IMR-90 (cell line): ENCODE measurements around the gene SMYD2. TPM values are rescaled to one million over a fixed set of nuclear protein-coding genes. Genes with fewer than 3 reads are reported as not detected.
A peak's percentile ranks its signal among the peaks of the same experiment; 100 is the strongest.

Source experiments
- ATAC-seq: fragments of 200-7000 bp; cut with Tn5 transposase; 2 replicates; pipeline ENCODE4 v1.9.1; 2020; ENCODE audit warnings: low read depth, mild to moderate bottlenecking, moderate library complexity
- BruUV-seq: library from RNA; stranded (reverse); fragments of 400-500 nt; replicated peaks from 2 replicates; lab custom pipeline; 2021; lab: Mats Ljungman, UMichigan
- CTCF ChIA-PET: fragments of 300-600 bp; formaldehyde crosslinking; extraction: SDS; loops from one replicate; lab custom pipeline; 2021; ENCODE audit warnings: antibody characterized with exemption; lab: Yijun Ruan, JAX
- POLR2A ChIA-PET: fragments of 300-600 bp; sonication (Branson Sonifier 250); formaldehyde crosslinking; loops from one replicate; lab custom pipeline; 2022; ENCODE audit warnings: antibody characterized with exemption; ENCODE audit not compliant: unreplicated experiment; lab: Charles Lee
- DNase-seq: peaks from one replicate; pipeline ENCODE4 v3.0.0; 2013
- H2AFZ ChIP-seq: replicated peaks from 2 replicates; pipeline ENCODE3; 2013; ENCODE audit warnings: low read length, mild to moderate bottlenecking; ENCODE audit not compliant: poor library complexity
- H2AK5ac ChIP-seq: 2 replicates; pipeline ENCODE4 v1.6.1; 2013; ENCODE audit warnings: low read depth, low read length, inconsistent platforms
- H2AK9ac ChIP-seq: replicated peaks from 2 replicates; pipeline ENCODE3; 2013; ENCODE audit warnings: mild to moderate bottlenecking, low read depth, low read length, moderate library complexity; ENCODE audit not compliant: poor library complexity
- H2BK120ac ChIP-seq: 2 replicates; pipeline ENCODE4 v1.6.1; 2013; ENCODE audit warnings: low read depth, low read length, inconsistent platforms
- H2BK15ac ChIP-seq: 3 replicates; pipeline ENCODE4 v1.6.1; 2013; ENCODE audit warnings: low read depth, low read length, inconsistent platforms
- H2BK20ac ChIP-seq: 2 replicates; pipeline ENCODE4 v1.6.1; 2013; ENCODE audit warnings: low read depth, mild to moderate bottlenecking, inconsistent platforms, low read length, moderate library complexity
- H2BK5ac ChIP-seq: 2 replicates; pipeline ENCODE4 v1.6.1; 2013; ENCODE audit warnings: mild to moderate bottlenecking, low read depth, low read length, inconsistent platforms; ENCODE audit not compliant: poor library complexity, severe bottlenecking
- H3K14ac ChIP-seq: replicated peaks from 2 replicates; pipeline ENCODE4 v1.6.1; 2013; ENCODE audit warnings: low read depth, low read length, inconsistent platforms
- H3K18ac ChIP-seq: 2 replicates; pipeline ENCODE4 v1.6.1; 2013; ENCODE audit warnings: low read depth, low read length, control low read depth
- H3K23ac ChIP-seq: 2 replicates; pipeline ENCODE4 v1.6.1; 2013; ENCODE audit warnings: low read depth, low read length, inconsistent platforms
- H3K27ac ChIP-seq: 2 replicates; pipeline ENCODE4 v1.5.1; 2013; ENCODE audit warnings: mild to moderate bottlenecking, control low read depth, low read length; ENCODE audit not compliant: insufficient read depth
- H3K27me3 ChIP-seq: 2 replicates; pipeline ENCODE4 v1.6.1; 2013; ENCODE audit warnings: low read length; ENCODE audit not compliant: control insufficient read depth, insufficient read depth
- H3K36me3 ChIP-seq: 2 replicates; pipeline ENCODE4 v1.6.1; 2013; ENCODE audit warnings: low read length, mixed read lengths; ENCODE audit not compliant: control insufficient read depth, insufficient read depth
- H3K4ac ChIP-seq: 2 replicates; pipeline ENCODE4 v1.6.1; 2013; ENCODE audit warnings: low read depth, low read length, inconsistent platforms
- H3K4me1 ChIP-seq: 2 replicates; pipeline ENCODE4 v1.6.1; 2013; ENCODE audit warnings: low read length, mixed read lengths; ENCODE audit not compliant: control insufficient read depth, insufficient read depth
- H3K4me2 ChIP-seq: 2 replicates; pipeline ENCODE4 v1.6.1; 2013; ENCODE audit warnings: low read depth, mild to moderate bottlenecking, control low read depth, low read length, moderate library complexity
- H3K4me3 ChIP-seq: 2 replicates; pipeline ENCODE4 v1.5.1; 2013; ENCODE audit warnings: low read depth, mild to moderate bottlenecking, control low read depth, low read length, moderate library complexity; ENCODE audit not compliant: insufficient read depth
- H3K56ac ChIP-seq: 2 replicates; pipeline ENCODE4 v1.6.1; 2013; ENCODE audit warnings: low read length, inconsistent platforms; ENCODE audit not compliant: insufficient read depth; ENCODE audit errors: extremely low read depth
- H3K79me1 ChIP-seq, 2 experiments: 2 replicates each; pipeline ENCODE4 v1.6.1; 2013; ENCODE audit warnings: low read length in 2 of 2, inconsistent platforms in 1 of 2, low read depth in 1 of 2
- H3K9ac ChIP-seq: 2 replicates; pipeline ENCODE4 v1.6.1; 2013; ENCODE audit warnings: low read depth, low read length, control low read depth
- H3K9me1 ChIP-seq: 2 replicates; pipeline ENCODE4 v1.6.1; 2013; ENCODE audit warnings: low read length, inconsistent platforms; ENCODE audit not compliant: insufficient read depth
- H3K9me3 ChIP-seq: 2 replicates; pipeline ENCODE4 v1.6.1; 2013; ENCODE audit warnings: low read length; ENCODE audit not compliant: control insufficient read depth, insufficient read depth
- H4K20me1 ChIP-seq: 2 replicates; pipeline ENCODE4 v1.6.1; 2013; ENCODE audit warnings: low read length, inconsistent platforms; ENCODE audit not compliant: insufficient read depth
- H4K5ac ChIP-seq: 2 replicates; pipeline ENCODE4 v1.6.1; 2013; ENCODE audit warnings: mild to moderate bottlenecking, low read depth, low read length, control low read depth
- H4K8ac ChIP-seq, 2 experiments: 2 replicates each; pipeline ENCODE4 v1.6.1; 2013; ENCODE audit warnings: low read depth in 2 of 2, low read length in 2 of 2, control low read depth in 1 of 2, inconsistent platforms in 1 of 2
- H4K91ac ChIP-seq: 2 replicates; pipeline ENCODE4 v1.6.1; 2013; ENCODE audit warnings: low read depth, low read length, inconsistent platforms; ENCODE audit not compliant: insufficient read depth
- BHLHE40 ChIP-seq: fragments of 150-350 bp; IDR thresholded peaks from 2 replicates; pipeline ENCODE4 v1.6.1; 2016; ENCODE audit warnings: mild to moderate bottlenecking, low read depth, low read length
- CEBPB ChIP-seq: IDR thresholded peaks from 2 replicates; pipeline ENCODE4 v1.6.1; 2012; ENCODE audit warnings: low read depth, low read length, improper control_type of control experiment
- CHD1 ChIP-seq: IDR thresholded peaks from 2 replicates; pipeline ENCODE4 v1.6.1; 2012; ENCODE audit warnings: low read depth, low read length, improper control_type of control experiment
- CTCF ChIP-seq: conservative IDR thresholded peaks from 2 replicates; pipeline ENCODE4 v1.5.1; 2012; ENCODE audit warnings: mild to moderate bottlenecking, low read depth, low read length, improper control_type of control experiment
- FOS ChIP-seq: fragments of 150-350 bp; IDR thresholded peaks from 2 replicates; pipeline ENCODE4 v1.6.1; 2016; ENCODE audit warnings: low read depth, low read length
- MAFK ChIP-seq: IDR thresholded peaks from 2 replicates; pipeline ENCODE4 v1.6.1; 2012; ENCODE audit warnings: low read depth, low read length, improper control_type of control experiment
- MAZ ChIP-seq: IDR thresholded peaks from 2 replicates; pipeline ENCODE4 v1.6.1; 2012; ENCODE audit warnings: low read depth, mild to moderate bottlenecking, low read length, improper control_type of control experiment, moderate library complexity, borderline replicate concordance
- MXI1 ChIP-seq: IDR thresholded peaks from 2 replicates; pipeline ENCODE4 v1.6.1; 2012; ENCODE audit warnings: low read depth, mild to moderate bottlenecking, low read length, moderate library complexity, borderline replicate concordance
- POLR2A ChIP-seq: IDR thresholded peaks from 2 replicates; pipeline ENCODE4 v1.6.1; 2012; ENCODE audit warnings: mild to moderate bottlenecking, low read depth, low read length
- RAD21 ChIP-seq: IDR thresholded peaks from 2 replicates; pipeline ENCODE4 v1.6.1; 2012; ENCODE audit warnings: low read length, improper control_type of control experiment
- RFX5 ChIP-seq: IDR thresholded peaks from 2 replicates; pipeline ENCODE4 v1.8.0; 2012; ENCODE audit warnings: low read depth, mild to moderate bottlenecking, low read length, moderate library complexity
- SMC3 ChIP-seq: fragments of 150-350 bp; IDR thresholded peaks from 2 replicates; pipeline ENCODE4 v1.6.1; 2016; ENCODE audit warnings: low read depth, mild to moderate bottlenecking, antibody characterized with exemption, low read length, moderate library complexity
- USF2 ChIP-seq: fragments of 150-350 bp; IDR thresholded peaks from 2 replicates; pipeline ENCODE4 v1.6.1; 2017; ENCODE audit warnings: mild to moderate bottlenecking, antibody characterized with exemption, low read length, low read depth
- WGBS, 2 experiments: methylation state at CpG; one replicate each; pipeline versions ENCODE4 v1.1.5 to v1.1.7; 2013; ENCODE audit warnings: missing lambda C conversion rate in 2 of 2; ENCODE audit not compliant: insufficient read length in 1 of 2; ENCODE audit errors: extremely low coverage in 2 of 2; 5-methylcytosine and 5-hydroxymethylcytosine counted together
- dilution Hi-C: fragments of 300-500 bp; cut with HindIII; formaldehyde crosslinking; loops from one replicate; pipeline ENCODE4 v1.14.3; 2018; ENCODE audit warnings: low sequenced_read_pairs; ENCODE audit not compliant: unreplicated experiment
- in situ Hi-C: fragments of 300-500 bp; cut with MboI; formaldehyde crosslinking; loops from 3 replicates; pipeline ENCODE4 v1.14.3; 2019; ENCODE audit warnings: low sequenced_read_pairs, inconsistent platforms, mixed read lengths
- intact Hi-C: fragments of 100-400 bp; cut with micrococcal nuclease; formaldehyde crosslinking; loops from 2 replicates; pipeline ENCODE4 v1.10.0; 2022
- polyA plus RNA-seq, 3 experiments: library from polyadenylated mRNA; depleted of rRNA; stranded (reverse); fragments of >200 nt; gene quantifications; 2 replicates each; pipeline ENCODE4 v1.2.3, GENCODE V29; 2012; ENCODE audit warnings: low replicate concordance in 1 of 3
- total RNA-seq: library from RNA; depleted of rRNA; stranded (reverse); fragments of >200 nt; gene quantifications from 2 replicates; pipeline ENCODE4 v1.2.3, GENCODE V29; 2012
- TF ChIP-seq, protein P1 (sequence below): fragments of 150-350 bp; IDR thresholded peaks from 2 replicates; pipeline ENCODE4 v1.6.1; 2016; ENCODE audit warnings: low read depth, mild to moderate bottlenecking, low read length, moderate library complexity, borderline replicate concordance

Gene SMYD2
- total and polyA plus RNA-seq, 2 of the 4 experiments (the other 2 are of a cell fraction): 32.7 to 61.7 TPM

DNA sequence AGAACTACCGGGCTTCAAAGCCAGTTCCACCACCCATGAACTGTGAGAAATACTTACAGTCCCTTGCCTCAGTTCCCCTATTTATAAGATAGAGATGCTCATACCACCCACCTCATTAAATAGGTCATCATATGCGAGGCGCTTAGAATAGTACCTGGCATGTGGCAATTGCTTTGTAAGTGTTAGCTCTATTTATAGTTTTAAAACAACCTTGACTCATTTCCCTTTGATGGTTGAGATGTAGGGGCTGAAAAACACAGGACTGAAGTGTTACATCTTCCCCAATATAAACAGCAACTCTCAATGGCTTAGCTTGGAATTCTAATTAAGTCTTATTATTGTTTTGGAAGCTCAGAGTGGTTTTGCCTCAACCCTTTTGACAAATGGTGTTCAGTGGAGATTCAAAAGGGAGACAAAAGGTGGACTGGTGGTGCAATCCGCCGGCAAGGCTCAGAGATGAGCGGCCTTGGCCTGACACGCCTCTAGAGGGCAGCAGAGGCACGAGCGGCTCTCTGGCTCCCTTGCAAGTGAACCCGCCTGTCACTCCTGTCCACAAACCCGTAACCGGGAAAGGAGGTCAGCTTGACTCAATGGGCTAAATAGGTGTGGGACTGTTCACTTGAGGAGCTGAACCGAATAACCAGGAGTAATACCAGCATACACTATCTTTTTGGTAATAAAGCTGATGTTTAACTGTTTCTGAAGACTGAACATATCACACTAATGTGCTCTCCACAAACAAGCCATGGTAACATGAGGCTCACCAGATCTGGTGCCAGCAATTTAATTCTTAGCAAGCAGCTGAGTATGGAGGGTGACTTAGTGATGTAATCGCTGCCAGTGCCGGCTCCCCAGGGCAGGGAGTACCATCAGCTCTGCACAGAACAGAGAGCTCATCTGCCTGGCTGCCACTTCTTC, 19.5 kb upstream of the SMYD2 start:
- DNase-seq (peak; percentile 69), ATAC-seq (peak; percentile 99)
- Histone ChIP-seq H3K9me3 (no peaks in the 10 kb centered on the region), H4K8ac (no peak overlapping the region), H4K91ac (no peak overlapping the region), H3K56ac (no peak overlapping the region), H4K20me1 (no peaks in the 10 kb centered on the region), H3K18ac (no peak overlapping the region), H2BK15ac (no peak overlapping the region), H2BK5ac (no peak overlapping the region), H3K9ac (no peak overlapping the region), H3K36me3 (no peaks in the 10 kb centered on the region), H3K4me2 (peak overlapping the region; percentile 79), H3K14ac (no peak overlapping the region), H2AFZ (peak overlapping the region; percentile 73), H2BK20ac (peak overlapping the region; percentile 33), H3K4me1 (peaks cover 4% of the 10 kb centered on the region; the same call in 1 of the 2 replicates), H2AK9ac (no peak overlapping the region), H3K27me3 (peaks cover 13% of the 10 kb centered on the region), H3K4ac (no peak overlapping the region), H3K23ac (peak overlapping the region; percentile 35; the same call in 1 of the 2 replicates), H3K27ac (no peak overlapping the region), H2AK5ac (no peak overlapping the region), H3K79me1 (no peaks in the 10 kb centered on the region), H3K4me3 (no peak overlapping the region), H2BK120ac (no peak overlapping the region), H4K5ac (no peak overlapping the region), H3K9me1 (0 out of 2 replicates have a peak, but pooled peaks cover 3% of the 10 kb centered on the region)
- in situ Hi-C loops: no loop called here
- dilution Hi-C loops: no loop called here
- no CpG with 5 or more reads among the region's 15 CpGs for WGBS, 2 experiments
- intact Hi-C loops: loop anchor here (1.0 to 2.0 kb wide), 2 partner anchors 47 to 68 kb away; no protein-coding TSS in a partner anchor
- POLR2A ChIA-PET: interaction anchor here (0.5 kb wide), 1 partner anchor 291 kb away, joined by 15 read pairs; no protein-coding TSS in a partner anchor
- CTCF ChIA-PET: interaction anchor here (0.6 to 2.4 kb wide), 27 partner anchors 10 to 366 kb away, joined by 3 to 79 read pairs (median 5); partner anchors contain the start of gene SMYD2
- BruUV-seq: no TSS peak
- no peak for TF ChIP-seq BHLHE40
- no peak for TF ChIP-seq MAZ
- peak; percentile 91 for TF ChIP-seq RAD21
- TF ChIP-seq SMC3: peak; percentile 81
- no peak for TF ChIP-seq FOS
- no peak for TF ChIP-seq RFX5
- peak; percentile 91 for TF ChIP-seq CTCF
- no peak for TF ChIP-seq CHD1
- TF ChIP-seq MAFK: no peak
- TF ChIP-seq, protein P1, sequence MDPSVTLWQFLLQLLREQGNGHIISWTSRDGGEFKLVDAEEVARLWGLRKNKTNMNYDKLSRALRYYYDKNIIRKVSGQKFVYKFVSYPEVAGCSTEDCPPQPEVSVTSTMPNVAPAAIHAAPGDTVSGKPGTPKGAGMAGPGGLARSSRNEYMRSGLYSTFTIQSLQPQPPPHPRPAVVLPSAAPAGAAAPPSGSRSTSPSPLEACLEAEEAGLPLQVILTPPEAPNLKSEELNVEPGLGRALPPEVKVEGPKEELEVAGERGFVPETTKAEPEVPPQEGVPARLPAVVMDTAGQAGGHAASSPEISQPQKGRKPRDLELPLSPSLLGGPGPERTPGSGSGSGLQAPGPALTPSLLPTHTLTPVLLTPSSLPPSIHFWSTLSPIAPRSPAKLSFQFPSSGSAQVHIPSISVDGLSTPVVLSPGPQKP: no peak
- no peak for TF ChIP-seq MXI1
- no peak for TF ChIP-seq POLR2A
- no peak for TF ChIP-seq USF2
- TF ChIP-seq CEBPB: peak; percentile 80
